ENCODE measurements around the gene ABL2.
"Not testable (repeated sequence)": the region's sequence is repeated elsewhere in the genome, so short reads cannot be mapped to it uniquely, and the experiment has no call there.

ABL2 gene

DNA sequence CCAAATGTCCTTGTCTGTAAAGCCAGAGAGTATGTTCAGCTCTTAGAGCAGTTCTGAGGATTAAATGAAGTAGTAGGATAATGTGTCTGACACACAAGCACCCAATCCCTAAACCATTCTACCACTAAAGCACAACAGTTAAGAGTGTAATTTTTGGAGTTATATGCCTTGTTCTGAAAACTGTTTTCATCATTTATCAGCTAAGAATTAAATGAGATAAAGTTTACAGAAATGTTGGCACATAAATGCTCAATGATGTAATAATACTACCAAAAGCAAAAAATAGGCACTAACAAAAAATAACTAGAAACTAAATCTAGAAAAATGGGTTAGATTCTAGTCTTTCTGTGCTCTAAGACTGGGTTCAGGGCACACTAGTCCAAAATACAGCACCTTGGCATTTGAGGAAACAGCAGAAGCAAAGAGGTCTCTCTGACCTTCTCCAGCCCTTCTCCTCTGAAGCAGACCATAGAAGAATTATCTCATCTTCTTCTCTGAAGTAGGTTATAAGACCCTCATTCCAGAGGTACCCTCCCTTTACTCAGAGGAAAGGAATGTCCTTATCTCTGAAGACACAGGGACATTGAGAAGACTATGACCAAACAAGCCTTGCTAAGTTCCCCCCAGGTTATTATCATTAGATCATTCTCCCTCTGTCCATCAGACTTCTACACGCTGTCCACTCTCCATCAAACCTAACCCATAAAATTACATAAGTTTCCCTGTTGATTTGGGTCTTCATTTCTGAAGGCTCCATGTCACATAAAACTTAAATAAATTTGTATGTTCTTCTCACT lies 20.6 kb downstream of the ABL2 start:
- no peak for DNase-seq

DNA sequence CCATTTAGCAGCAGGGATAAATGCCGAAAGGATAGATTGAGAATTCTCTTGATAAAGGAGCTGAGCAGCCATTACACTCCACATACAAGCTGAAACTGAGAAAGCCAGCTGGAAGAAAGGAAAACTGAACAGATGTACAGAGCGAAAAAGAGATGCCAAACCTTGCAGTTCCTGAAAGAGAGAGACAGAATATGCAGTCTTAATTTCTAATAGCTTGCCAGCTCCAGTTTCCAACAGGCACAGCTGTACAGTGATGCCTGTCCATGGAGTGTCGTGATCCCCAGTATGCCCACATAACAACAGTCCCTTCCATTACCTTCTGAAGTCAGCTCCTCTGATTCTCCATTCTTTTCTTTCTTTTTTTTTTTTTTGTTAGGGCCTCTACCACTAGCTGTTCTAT lies 22.7 kb downstream of the ABL2 start:
- peak; percentile 35 for DNase-seq

DNA sequence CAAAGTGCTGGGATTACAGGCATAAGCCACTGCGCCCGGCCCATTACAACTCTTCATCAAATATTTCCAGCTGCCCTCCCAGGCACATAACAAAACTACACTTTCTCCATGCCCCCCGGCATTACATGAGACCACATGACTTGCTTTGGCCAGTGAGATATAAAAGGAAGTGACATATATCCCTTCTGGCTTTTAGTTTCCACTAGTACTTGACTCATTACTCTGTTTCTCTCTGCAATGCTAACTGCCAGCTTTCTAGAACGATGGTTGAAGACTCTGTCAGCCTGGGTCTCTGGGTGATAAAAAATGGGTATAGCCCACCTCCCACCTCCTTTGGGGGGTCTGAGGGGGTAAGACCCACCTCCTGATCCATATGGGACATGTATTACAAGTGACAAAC lies 24.2 kb downstream of the ABL2 start:
- DNase-seq, result no peak

DNA sequence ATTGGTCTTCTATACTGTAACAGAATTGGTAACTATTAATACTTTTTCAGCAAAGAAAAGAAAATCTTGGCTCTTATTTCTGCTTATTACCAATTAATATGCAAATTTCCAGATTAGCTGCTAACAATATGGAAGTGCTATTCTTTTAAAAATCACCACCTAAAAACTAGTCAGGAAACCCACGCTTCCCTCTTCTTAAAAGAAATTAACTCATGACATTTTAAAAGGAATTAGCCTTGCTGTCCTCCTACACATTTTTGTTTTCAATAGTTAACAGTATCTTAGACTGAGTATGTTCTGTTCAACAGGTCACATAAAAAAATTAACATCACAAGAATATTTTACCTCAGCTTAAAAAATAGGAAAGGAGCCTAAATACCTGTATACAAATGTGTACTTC lies 27.3 kb downstream of the ABL2 start:
- no peak for DNase-seq

DNA sequence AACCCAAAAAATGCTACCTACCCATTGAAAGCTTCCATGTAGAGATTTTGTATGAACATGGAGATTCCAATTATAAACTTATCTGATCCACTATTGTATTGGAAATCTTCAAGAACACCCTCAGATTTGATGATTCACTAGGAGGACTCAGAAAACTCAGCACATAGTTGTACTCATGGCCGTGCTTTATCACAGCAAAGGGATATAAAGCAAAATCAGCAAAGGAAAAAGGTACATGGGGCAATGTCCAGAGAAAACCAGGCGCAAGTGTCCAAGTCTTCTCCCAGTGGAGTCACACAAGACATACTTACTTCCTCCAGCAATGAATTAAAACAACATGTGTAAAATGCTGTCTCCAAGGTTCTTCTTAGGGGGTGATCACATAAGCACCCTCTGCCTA lies 28.9 kb downstream of the ABL2 start:
- no peak for DNase-seq

DNA sequence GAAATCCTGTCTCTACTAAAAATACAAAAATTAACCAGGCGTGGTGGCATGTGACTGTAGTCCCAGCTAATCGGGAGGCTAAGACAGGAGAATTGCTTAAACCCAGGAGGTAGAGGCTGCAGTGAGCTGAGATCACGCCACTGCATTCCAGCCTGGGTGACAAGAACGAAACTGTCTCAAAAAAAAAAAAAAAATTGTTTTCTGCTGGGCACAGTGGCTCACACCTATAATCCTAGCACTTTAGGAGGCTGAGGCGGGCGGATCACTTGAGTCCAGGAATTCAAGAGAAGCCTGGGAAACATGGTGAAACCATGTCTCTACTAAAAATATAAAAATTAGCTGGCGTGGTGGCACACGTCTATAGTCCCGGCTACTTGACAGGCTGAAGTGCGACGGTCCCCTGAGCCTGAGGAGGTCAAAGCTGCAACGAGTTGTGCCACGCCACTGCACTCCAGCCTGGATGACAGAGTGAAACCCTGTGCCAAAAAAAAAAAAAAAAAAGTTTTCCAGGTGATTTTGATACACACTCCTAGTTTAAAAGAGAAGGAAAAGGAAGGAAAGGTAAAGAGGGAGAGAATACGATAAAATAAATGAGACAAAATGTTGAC lies 31.7 kb downstream of the ABL2 start:
- no peak for DNase-seq

DNA sequence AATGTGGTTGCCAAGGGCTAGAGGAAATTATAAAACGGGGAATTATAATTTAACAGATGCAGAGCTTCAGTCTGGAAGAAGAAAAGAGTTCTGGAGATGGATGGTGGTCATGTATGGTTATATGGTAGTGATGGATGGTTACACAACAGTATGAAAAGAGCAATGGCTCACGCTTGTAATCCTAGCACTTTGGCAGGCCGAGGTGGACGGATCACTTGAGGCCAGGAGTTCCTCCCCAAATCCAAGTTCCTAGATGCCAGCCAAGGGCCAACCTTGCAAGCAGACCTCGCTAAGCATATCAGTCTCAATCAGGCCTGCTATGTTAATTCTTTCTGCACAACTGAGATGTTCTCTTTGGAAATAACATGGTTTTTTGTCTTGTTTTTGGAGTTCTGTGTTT lies 33.6 kb downstream of the ABL2 start:
- not testable (repeated sequence) for DNase-seq

DNA sequence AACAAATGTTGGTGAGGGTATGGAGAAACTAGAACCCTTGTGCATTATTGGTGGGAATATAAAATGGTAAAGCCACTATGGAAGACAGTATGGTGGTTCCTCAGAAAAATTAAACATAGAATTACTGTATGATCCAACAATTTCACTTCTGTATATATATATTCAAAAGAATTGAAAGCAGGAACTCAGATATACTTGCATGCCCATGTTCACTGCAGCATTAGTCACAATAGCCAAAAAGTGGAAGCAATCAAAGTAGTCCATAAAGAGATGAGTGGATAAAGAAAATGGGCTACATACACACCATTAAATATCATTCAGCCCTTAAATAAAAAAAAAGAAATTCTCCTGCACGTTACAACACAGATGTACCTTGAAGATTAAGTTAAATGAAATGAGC lies 34.1 kb downstream of the ABL2 start:
- no peak for DNase-seq

DNA sequence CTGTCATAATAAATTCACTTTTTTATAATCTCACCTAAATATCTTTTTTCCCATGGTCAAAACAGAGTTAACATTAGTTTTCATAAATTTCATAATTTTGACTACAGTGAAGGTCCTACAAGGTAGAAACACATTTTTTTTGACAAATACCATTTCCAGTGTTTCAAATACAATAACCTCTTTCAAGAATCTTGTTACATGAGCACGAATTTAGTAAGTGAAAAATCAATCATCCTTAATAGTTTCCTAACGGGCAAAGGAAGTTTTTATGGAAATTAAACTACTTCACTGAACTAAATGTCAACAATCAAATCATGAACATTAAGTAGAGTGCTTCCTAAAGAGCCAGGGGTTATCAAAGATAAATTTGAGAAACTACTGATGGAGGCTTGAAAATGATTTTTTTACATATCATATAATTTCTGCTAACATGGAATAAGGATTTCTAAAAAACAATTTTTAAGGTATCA lies 35.4 kb downstream of the ABL2 start:
- no peak for DNase-seq

DNA sequence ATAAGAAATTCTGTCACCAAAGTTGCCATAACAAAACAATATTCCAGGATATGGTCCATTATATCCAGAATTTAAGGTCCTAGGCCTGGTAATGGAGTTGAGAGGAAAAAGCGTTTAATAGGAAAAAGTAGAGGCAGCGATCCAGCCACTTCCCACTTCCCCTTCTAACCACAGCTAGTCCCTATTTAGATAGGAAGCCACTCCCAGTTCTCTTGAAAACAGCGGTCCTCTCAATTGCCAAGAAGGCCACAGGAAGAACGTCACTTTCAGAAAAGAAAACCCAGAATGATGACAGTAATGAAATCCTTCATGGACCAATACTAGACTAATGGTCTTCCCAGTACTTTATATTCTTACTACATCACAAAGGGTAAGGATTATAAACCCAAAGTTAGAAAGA lies 38.6 kb downstream of the ABL2 start:
- DNase-seq, result no peak

DNA sequence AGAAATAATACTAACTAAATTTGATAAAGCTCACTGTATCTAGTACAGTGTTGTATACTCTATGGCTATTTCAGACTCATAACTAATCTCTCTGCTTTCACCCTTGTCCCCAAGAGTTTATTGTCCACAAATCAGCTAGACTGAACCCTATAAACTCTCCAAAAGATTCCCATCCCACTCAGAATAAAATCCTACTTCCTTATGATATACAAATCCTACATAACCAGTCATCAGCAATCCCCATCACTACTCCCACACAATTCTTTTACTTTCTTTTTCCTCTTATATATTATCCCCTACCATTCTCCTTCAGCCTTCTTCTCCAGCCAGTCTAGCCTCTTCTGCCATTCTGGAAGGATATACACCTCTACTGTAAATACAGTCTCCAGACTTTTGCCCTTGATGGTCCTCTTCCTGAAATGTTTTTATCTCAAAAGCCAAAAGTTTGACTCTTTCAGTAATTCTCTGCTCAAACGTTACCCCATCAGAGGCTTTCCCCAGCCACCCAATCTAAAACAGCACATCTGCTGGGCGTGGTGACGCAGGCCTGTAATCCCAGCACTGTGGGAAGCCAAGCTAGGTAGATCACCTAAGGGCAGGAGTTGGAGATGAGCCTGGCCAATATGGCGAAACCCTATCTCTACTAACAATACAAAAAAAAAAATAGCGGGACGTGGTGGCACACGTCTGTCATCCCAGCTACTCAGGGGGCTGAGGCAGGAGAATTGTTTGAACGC lies 41.6 kb downstream of the ABL2 start:
- no peak for DNase-seq

DNA sequence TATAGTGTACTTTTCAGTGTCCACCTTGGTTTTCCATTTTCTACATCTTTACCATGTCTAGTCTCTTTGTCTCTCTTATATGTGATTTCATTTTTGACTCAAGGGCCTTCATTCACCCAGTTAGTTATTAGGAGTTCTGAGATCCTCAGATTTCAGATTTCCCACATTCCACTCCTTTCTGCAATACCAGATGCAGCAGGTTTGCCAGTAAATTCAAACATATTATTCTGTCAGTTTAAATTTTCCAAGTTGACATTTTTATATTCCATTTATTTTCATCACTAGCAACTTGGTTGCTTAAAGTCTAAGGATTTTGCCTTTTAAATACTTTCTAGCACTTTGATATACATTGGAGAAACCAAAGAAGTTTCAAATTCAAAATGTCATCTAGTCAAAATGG lies 42.4 kb downstream of the ABL2 start:
- DNase-seq, result no peak

DNA sequence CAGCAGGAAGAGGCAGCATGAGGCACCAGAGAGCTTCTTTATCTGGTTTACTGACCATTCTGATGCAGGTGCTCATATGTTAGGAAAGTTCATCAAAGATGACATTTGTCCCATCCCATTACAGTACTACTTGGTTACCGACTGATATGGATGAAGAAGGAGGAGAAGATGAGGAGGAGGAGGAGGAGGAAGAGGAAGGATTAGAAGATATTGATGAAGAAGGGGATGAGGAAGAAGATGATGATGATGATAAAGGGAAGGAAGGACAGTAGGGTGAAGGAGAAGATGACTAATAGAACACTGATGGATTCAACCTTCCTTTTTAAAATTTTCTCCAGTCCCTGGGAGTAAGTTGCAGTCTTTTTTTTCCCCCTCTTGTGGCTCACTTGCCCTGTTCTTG lies 45.1 kb downstream of the ABL2 start:
- DNase-seq, result no peak

DNA sequence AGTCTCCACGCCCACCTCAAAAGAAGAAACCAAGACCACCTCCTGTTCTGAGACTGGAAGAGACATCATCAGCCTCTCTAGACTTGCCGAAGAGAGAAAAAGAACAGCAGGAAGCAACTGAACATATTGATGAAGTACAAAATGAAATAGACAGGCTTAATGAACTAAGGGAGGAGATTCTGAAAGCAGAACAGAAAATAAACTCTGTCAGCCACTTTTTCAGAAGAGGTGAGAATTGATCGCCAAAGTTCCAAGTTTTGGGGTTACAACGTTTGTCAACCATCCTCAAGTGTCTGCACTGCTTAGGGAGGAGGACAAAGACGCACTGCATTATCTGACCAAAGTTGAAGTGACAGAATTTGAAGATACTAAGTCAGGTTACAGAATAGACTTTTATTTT lies 45.6 kb downstream of the ABL2 start:
- no peak for DNase-seq

DNA sequence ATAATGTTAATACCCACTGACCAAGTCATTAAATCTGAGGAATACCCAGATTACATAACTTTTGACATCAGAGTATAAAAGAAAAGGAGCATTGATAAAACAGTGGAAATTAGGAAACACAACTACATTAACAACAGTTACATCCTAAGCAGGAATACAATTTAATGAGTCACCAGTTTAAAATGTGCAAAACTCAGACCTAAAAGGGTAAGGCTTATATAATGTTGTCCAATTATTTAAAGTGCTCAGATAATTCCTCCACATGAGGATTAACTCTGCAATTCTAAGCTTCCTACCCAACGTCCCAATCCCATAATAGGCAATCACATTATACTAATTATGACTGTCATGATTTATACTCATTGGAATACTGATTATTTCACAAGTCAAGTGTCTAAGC lies 50.5 kb downstream of the ABL2 start:
- DNase-seq, result no peak

DNA sequence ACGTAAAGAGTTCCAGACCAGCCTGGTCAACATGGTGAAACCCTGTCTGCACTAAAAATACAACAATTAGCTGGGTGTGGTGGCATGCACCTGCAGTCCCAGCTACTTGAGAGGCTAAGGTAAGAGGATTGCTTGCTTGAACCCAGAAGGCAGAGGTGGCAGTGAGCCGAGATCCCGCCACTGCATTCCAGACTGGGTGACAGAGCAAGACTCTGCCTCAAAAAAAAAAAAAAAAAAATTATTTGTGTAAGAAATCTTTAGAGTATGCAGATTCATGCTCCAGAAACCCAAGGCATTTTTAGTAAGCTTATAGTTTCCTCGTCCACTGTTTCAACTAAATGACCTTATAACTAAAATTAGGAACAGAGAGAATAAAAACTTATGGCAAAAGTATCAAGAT lies 51.3 kb downstream of the ABL2 start:
- no peak for DNase-seq

DNA sequence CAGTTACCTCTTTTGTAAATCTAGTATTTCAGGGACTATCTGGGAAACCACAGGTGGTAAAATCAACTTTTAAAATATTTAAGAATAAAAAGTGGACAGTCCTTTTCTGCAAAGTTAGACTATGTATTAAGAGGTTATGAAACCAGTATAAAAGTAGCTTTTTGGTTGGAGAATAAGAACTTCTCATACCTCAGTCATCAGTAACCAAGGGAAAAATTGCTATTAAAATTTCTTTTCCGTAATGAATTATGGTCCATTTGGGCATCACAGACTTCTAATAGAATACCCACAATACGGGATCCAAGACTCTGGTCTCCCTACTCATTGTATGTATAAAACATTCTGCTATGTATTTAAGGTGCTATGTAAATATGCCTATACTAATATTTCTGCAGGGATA lies 51.9 kb downstream of the ABL2 start:
- no peak for DNase-seq

DNA sequence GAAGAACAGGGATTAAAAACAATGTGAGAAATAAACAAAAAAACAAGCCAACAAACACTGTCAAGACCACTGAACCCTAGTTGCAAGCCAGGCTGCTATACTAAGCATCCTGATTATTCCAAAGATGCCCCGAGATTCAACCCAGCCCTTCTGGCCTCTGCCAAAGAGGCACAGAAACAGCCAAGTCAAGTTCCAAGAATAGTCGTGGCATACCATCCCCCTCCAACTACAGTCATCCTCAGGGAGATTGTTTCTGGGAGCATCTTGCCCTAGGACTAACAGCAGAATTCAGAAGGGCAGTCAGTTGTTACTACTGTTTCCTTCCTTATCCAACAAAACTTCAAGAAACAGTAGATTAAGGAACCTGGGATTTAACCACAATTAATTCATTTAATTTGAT lies 52.3 kb downstream of the ABL2 start:
- DNase-seq, result no peak

DNA sequence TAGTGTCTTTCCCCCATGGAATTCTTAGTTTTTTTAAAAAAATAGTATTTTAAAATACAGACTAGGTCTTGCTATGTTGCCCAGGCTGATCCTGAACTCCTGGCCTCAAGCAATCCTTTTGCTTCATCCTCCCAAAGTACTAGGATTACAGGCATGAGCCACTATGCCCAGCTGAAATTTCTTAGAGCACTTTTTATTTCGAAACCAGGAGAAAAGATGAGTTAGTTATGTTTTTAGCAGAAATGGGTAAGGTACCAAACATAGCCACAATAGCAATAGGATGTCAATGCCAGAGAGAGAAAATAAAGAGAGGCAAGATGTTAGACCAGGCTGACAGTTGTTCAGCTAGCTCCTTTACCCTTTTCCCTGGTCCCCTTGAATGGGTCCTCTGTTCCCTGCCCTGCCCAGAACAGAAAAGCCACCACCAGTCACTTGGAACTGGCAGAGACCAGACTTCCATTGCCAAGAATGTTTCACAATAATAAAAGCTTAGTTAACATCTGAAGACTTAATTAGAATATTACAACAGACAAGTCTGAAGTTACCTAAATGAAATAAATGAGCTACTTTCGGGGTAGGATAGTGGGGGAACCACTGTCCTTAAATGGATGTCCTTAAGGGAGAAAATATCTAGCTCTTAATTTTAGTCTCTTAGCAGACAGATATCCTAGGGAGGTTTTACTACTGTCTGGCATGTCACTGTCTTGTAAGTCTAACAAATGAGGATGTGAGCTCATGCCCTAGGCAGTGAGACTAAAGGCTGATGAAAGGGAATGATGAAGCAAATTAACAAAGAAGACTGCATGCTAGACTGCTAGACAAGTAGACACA lies 54.3 kb downstream of the ABL2 start:
- no peak for DNase-seq

DNA sequence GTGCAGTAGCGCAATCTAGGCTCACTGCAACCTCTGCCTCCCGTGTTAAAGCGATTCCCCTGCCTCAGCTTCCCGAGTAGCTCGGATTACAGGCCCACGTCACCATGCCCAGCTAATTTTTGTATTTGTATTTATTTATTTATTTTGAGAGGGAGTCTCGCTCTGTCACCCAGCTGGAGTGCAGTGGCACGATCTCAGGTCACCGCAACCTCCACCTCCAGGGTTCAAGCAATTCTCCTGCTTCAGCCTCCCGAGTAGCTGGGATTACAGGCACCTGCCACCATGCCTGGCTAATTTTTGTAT lies 59.1 kb downstream of the ABL2 start:
- not testable (repeated sequence) for DNase-seq

DNA sequence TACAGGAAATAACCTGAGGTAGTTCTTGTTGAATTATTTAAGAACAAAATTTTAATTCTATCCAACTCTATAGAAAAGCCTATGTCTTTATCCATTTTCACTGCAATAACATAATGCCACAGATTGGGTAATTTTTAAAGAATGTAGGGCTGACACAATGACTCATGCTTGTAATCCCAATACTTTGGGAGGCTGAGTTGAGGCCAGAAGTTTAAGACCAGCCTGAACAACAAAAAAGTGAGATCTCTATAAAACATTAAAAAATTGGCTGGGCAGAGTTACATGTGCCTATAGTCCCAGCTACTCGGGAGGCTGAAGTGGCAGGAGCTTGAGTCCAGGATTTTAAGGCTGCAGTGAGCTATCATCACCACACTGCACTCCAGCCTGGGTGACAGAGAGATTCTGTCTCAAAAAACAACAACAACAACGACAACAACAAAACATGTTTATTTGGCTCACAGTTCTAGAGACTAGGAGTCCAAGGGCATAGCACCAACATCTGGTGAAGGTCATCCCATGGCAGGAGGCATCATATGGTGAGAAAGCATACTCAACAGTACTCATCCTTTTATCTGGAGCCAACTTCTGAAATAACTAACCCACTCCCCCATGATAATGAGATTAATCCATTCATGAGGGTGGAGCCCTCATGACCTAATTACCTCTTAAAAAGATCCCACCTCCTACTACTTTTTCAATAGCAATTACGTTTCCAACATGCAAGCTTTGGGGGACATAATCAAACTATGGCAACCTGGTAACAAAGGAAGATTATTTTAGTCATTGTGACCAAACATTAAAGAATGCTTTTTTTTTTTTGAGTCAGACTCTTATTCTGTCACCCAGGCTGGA lies 59.6 kb downstream of the ABL2 start:
- no peak for DNase-seq

DNA sequence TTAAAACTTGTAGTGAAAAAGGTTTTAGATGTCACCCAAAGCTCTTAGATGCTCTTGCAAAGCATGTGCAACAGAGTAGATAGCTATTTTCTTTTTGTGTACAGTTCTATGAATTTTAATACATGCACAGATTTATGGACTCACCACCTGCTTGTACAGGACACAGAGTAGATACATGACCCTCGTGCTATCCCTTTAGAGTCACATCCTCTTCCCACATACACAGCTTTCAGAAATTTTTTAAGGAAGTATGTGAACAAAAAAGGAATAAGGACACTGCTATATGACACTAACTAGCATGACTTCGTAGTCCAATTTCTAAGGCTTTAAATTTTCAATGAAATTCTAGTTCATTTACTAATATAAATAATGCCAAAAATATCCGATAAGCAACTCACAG lies 60.9 kb downstream of the ABL2 start:
- DNase-seq, result no peak

DNA sequence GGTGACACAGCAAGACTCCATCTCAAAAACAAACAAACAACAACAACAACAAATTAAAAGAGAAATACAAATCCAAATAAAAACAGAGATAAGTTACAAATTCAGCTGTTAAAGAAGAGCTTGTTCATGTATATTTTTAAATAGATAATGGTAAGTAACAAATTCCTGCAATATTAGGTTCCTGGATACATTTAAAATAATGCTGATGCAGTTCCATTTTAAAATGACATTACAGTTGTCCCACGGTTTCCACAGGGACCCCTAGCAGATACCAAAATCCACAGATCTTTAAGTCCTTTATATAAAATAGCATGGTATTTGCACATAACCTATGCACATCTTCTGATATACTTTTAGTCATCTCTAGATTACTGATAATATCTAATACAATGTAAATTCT lies 61.5 kb downstream of the ABL2 start:
- no peak for DNase-seq

Data from NCI-H2171 (cell line).